NOMO-1 treated with dmso at 0.1 percent for 144 hours (cell line): Measurements from ENCODE around the gene ARHGAP22.
"Not testable (repeated sequence)": the region's sequence is repeated elsewhere in the genome, so short reads cannot be mapped to it uniquely, and the experiment has no call there.

Experiments
- DNase-seq: peaks from one replicate; lab custom pipeline; 2025; ENCODE audit not compliant: unreplicated experiment; lab: John Stamatoyannopoulos, UW

The ARHGAP22 gene

DNA sequence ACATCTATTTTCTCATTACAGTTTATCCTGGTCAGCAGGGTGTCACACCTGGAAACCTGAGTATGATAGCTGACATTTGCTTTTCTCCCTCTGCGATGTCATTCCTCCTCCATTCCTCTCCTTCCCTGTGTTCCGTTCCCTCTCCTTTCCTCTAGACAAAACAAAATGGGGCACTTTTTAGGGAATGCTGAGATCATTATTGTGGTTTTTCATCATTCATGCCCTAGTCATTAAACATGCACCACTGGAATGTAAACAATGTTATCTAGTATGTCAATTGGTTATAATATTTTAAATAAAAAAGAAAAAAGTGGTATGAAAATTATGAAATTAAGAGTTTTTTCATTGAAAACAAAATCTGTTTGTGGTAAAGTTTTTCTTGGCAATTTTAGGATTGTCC, 165.8 kb downstream of the ARHGAP22 start:
- DNase-seq: no peak

DNA sequence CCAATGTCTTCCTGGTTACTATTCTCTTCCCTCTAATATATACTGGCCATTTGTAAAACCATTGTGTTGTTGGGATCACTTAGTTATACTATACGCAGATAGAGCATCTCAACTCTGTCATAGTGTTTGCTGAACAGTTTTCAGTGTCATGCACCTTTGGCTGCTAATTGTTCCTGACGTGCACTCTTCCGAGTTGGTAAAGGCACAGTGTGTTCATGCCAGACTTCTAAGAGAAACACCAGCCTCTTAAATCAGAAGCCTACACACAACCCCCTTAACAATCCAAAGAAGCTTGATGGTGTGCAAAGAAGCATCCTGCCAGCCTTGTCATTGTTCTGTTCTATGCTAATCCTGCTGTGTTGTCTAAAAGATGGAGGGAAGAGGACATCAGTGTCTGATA, 167.3 kb downstream of the ARHGAP22 start:
- DNase-seq: no peak

DNA sequence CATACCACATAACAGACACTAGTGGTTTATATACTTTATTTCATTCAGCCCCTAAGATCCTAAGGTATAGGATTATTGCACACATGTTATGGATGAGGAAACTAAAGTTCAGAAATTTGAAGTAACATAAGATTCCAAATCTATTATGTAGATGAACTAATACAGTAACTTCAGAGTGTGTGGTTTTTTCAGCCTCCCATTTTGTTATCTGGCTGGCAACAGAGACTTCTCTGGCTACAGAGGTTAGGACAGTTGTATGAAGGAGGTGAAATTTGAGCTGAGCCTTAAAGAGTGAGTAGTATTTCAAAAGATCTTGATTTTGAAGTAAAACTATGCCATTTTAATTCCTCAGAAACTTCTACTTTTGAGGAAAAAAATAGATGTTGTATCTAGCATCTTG, 173.0 kb downstream of the ARHGAP22 start:
- no peak for DNase-seq

DNA sequence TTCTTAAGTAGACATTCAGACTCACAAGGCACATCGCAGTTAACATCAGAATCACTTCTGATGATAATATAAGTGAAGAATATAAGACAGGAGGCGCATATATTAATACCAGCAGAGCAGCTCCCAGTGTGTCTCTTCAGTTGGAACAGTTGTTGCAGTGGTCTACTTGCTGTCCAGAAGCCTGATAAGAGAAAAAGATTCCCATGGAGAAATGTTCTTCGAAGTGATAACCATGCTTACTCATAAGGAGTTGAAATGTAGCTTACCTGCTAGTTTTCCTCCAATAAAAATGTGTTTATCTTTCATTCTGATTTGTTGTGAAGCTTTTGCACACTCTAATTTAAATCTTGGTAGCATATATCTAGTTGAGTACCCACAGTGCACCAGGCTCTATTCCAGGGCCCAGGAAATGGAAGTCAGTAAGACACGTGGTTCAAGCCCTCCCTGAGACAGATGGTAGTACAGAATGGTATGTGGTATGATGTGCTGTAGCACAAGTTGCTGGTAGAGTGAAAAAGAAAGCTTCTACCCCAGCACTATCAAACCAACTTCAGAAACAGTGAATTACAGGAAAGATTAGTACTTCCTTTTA, 174.4 kb downstream of the ARHGAP22 start:
- no peak for DNase-seq

DNA sequence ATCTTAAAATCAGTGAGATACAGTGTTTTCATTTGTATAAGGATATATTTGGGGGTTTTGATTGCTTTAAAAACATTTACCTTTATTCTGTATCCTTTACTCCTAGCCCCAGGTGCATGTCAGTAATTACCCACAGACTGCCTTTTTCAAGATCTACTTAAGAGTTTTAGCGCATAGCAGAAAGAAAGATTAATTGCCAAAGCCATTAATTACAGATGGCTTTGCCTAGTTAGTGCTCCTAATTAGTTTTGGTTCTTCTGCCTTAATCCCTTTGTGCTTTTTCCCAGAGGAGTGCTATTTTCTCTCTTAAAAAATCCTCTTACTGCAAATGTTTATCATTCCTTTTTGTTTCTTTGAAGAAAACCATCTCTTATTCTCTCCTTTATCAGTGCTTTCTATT, 175.6 kb downstream of the ARHGAP22 start:
- DNase-seq: no peak

DNA sequence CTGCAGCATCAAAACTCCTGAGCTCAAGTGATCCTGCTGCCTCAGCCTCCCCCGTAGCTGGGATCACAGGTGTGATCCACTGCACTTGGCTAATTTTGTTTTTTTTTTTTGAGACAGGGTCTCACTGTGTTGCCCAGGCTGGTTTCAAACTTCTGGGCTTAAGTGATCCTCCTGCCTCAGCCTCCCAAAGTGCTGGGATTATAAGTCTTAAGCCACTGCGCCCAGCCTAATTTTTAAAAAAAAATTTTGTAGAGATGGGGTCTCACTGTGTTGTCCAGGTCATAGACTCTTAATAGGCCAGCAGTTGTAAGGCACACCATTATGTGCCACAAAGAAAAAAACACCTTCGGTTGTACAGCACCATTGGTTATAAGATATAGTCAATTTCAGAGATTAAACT, 176.0 kb downstream of the ARHGAP22 start:
- DNase-seq: no peak

DNA sequence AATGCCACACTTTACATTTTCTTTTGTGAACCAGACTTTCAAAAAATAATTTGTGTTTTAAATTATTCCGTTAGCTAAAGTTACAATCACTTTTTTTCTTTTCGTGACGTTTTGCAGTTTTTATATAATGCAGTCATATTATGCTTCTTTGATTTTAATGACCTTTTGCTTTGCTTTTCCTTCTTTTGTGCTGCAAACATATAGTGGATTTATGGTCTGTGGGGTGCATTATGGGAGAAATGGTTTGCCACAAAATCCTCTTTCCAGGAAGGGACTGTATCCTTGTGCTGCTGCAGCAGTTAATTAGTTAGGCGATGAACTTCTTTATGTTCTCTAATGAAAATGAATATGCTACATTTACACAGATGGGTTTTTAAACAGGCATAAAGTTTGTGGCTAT, 181.0 kb downstream of the ARHGAP22 start:
- DNase-seq: no peak

DNA sequence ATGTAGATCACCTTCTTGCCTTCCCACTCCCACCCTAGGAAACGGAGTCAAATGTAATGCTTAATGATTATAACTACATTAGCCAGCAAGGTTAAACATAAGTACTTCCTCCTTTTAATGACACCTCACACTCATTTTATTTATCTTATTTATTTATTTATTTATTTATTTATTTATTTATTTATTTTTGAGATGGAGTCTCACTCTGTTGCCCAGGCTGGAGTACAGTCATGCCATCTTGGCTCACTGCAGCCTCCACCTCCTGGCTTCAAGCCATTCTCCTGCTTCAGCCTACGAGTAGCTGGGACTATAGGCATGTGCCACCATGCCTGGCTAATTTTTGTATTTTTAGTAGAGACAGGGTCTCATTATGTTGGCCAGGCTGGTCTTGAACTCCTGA, 183.0 kb downstream of the ARHGAP22 start:
- not testable (repeated sequence) for DNase-seq

DNA sequence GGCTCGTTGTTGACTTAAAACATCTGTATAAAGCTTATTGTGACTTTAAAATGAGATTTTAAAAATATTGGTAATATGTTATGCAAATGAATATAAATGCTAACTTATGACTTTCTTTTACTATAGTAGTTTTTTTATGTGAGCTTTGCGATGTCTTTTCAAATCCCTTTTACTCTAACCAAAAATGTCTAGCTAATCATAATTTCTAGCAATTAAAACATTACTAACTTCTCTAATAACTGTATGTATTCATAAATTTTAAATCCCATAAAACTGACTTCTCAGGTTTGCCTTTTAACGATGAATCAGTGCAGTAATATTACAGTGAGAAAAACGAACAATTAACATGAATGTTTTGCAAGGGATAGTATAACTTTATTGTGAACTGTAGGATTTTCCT, 185.2 kb downstream of the ARHGAP22 start:
- DNase-seq: no peak

DNA sequence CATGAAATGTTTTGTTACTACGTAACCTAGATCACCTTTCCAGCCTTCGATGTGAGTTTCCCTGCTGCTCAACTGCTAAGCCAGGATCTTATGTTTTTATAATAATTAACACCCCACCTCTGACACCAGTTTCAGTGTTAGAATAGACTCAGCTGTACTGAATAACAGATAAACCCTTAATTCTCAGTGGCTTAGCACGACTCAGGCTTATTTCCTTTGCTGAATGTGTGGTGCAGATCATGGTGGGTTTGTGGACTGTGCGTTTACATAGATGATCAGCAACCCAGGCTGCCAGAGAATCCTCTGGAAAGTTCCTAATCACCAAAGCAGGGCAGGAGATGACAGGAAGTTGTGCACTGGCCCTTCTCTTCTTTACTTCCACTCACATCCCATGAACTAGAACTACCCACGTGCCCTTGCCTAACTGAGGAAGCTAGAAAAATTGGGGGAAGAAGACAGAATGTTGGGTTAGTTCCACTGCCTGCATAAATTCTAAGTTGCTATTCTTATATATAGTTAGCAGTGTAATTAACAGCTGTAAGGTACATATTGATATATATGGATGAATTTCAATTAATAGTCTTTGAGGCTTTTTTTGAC, 186.6 kb downstream of the ARHGAP22 start:
- DNase-seq: no peak

DNA sequence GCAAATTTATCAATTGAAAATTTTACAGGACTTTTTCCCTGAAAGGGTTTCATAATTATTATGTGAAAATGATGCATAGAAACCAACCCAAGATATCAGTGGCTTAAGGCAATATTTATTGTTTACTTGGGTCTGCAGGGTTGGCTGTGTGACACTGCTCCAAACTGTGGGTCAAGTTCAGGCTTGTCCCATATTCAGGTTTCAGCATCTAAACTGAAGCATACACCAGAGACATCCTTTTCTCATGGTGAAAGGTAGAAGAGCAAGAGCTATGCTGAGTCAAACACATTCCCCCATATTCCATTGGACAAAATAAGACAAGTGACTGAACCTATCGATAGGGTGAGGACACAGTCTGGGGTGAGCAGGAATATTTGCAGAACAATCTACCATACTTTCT, 187.5 kb downstream of the ARHGAP22 start:
- no peak for DNase-seq

DNA sequence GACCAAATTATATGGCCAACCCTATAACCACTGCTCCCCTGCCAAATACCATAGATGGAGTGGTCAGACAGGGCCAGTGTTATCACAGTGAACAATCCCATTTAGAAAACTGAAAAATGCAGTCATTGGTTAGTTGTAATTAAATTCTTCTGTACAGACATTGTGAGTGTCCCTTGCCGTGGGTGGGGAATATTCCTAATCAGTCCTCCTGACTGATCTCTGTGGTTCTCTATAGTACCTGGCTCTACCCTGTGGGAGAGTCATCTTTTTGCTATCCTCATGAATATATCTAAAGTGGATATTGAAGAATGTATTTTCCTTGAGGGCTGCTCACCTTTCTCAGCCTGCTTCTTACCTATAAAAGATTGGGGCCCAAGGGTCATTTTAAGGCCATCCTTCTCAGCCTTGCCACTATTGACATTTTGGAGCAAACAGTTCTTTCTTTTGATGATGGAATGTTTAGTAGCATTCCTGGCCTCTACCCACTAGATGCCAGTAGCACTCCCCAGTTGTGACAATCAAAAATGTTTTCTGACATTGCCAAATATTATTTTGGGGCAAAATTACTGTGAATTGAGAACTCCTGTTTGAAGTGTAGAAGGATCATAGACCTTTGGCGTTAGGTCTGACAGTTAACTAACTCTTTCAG, 188.2 kb downstream of the ARHGAP22 start:
- DNase-seq: no peak

DNA sequence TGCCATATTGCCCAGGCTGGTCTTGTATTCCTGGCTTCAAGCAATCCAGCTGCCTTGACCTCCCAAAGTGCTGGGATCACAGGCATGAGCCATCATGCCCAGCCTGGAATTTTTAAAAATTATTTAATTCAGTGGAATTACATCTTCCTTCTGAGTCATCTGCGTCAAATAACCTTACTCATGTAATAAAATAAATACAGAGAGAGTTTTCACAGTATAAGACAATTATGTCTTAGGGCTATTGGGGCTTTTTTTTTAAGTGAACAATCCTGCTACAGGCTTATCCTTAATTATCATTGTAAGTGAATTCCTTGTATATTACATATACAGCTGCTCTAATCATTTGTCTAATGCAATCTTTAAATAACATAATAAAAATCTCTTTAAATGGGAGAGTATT, 190.1 kb downstream of the ARHGAP22 start:
- DNase-seq: no peak

DNA sequence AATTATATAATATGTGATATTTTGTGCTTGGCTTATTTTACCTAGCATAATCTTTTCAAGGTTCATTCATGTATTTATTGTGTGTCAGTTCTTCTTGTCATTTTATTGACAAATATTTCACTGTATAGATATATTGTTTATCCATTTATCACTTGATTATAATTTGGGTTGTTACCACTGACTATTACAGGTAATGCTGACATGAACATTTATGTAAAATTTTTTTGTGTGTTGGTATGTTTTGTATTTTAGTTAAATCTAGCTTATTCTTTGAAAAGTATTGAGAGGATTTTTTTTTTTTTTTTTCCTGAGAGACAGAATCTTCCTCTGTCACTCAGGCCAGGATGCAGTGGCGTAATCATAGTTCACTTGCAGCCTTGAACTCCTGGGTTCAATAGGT, 190.7 kb downstream of the ARHGAP22 start:
- DNase-seq: no peak

DNA sequence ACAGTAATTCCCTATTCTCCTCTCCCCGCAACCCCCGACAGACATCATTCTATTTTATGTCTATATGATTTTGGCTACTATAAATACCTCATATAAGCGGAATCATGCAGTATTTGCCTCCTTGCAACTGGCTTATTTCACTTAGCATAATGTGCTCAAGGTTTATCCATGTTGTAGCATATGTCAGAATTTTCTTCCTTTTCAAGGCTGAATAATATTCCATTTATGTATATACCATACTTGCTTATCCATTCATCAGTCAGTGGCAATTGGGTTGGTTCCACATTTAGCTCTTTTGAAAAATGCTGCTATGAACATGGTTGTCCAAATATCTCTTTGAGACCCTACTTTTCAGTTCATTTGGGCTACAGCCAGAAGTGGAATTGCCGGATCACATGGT, 191.9 kb downstream of the ARHGAP22 start:
- DNase-seq: no peak

DNA sequence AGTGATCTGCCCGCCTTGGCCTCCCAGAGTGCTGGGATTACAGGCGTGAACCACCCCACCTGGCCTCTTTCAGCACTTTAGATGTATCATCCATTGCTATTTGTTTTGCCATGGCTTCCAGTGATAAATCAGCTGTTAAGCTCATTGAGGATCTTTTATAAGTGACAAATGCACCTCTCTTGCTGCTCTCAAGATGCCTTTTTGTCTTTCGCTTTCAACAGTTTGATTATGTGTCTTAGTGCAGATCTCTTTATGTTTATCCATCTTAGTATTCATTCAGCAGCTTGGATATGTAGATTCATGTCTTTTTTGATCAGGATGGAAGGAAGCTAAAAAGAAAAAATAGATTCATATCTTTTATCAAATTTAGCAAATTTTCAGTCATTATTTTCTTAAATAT, 192.8 kb downstream of the ARHGAP22 start:
- DNase-seq: no peak

DNA sequence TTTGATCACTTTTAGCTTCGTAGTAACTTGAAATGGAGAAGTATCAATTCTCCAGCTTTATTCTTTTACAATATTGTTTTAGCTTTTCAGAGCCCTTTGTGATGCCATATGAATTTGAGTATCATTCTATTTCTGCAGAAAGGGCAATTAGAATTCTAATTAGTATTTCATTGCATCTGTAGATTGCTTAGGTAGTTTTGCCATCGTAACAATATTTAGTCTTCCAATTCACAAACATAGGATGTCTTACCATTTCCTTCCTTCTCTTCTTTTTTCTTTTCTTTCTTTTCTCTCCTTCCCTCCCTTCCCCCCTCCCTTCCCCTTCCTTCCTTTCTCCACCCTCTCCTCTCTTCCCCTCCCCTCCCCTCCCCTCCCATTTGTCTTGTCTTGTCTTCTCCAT, 193.4 kb downstream of the ARHGAP22 start:
- no peak for DNase-seq

DNA sequence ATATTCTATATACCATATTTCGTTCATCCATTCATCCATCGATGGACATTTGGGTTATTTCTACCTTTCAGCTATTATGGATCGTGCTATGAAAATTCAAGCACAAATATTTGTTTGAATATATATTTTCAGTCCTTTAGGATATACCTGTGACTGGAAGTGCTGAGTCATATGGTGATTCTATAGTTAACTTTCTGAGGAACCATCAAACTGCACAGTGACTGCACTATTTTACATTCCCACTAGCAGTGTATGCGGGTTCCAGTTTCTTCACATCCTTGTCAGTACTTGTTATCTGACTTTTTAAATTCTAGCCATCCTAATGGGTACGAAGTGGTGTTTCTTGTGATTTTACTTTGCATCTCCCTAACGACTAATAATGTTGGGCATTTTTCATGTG, 194.4 kb downstream of the ARHGAP22 start:
- no peak for DNase-seq

DNA sequence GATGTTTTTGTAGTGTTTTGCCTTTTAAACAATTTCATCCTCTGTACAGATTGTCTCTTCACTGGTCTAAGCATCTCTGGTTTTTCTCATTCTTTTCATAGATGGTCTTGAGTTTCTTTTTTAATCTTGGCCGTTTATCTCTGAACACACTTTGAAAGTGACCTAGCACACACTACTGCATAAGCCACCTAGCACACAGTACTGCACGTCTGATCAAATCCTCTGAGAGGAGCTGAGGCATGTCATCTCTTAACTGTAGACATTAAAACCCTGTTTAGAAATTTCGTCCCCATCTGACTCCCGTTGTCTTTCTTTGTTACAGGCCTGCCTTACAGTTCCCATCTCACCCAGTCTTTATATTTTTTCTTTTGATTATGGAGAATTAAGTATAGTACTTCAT, 198.2 kb downstream of the ARHGAP22 start:
- no peak for DNase-seq

DNA sequence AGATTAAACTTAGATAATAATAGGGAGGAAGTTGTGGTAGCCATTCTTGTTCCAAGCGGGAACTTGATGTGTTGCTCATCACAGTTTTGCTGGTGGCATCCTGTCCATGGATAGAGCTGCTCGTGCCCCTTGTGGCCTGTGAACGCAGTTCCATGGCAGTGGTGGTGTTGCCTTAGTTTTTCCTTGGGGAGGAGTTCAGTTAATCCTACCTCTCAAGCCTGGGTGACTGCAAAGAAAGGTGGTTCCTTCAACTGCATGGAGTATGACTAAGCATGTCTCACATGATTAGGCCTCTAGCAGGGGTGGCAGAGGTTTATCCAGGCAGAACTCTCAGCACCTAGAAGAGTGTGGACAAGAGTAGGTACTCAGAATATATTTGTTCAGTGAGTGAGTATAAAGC, 198.7 kb downstream of the ARHGAP22 start:
- no peak for DNase-seq

DNA sequence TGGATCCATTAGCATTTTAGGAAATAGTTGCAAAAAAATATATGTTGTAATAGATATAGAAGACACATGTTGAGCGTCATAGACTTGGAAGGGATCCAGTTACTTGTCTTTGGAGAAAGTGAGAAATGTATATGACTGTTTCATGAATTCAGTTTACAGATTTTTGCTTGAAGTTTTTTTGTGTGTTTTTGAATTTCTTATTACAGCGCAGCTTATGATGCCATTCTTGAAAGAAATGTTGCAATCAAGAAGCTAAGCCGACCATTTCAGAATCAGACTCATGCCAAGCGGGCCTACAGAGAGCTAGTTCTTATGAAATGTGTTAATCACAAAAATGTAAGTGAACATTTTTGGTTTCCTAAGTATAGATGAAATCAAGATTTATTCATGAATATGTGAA, 200.2 kb downstream of the ARHGAP22 start:
- DNase-seq: no peak

DNA sequence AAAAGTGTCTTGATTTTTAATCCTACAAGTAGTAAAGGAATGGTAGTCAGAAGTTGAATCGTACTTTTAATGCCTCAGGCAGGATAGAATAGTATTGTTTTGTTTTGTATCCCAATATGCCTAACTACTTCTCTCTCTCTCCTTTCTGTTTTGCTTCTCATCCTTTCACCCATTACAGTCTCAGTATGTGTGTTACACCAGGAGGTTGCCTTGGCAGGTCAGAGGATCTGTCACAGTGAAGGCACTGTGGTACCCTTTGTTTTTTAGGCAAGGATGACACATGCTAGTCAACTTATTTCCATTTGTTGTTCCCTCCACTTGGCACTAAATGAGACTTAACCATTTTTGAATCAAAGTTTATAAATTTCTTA, 204.0 kb downstream of the ARHGAP22 start:
- DNase-seq: no peak
